Myocyte (in vitro differentiated cells): Measurements from ENCODE around the gene SOAT2. TPM values are rescaled to one million over a fixed set of nuclear protein-coding genes. Genes with fewer than 3 reads are reported as not detected.
A peak's percentile ranks its signal among the peaks of the same experiment; 100 is the strongest.
"Not testable (repeated sequence)": the region's sequence is repeated elsewhere in the genome, so short reads cannot be mapped to it uniquely, and the experiment has no call there.

ENCODE experiments used
- DNase-seq: peaks from one replicate; pipeline ENCODE4 v3.0.0-alpha.2; 2012; ENCODE audit warnings: low read depth
- total RNA-seq: library from RNA; depleted of rRNA; stranded (reverse); fragments of >200 nt; gene quantifications from 2 replicates; pipeline ENCODE4 v1.2.3, GENCODE V29; 2014

The SOAT2 gene
- total RNA-seq, 1 donor from 2014 or later: not detected

DNA sequence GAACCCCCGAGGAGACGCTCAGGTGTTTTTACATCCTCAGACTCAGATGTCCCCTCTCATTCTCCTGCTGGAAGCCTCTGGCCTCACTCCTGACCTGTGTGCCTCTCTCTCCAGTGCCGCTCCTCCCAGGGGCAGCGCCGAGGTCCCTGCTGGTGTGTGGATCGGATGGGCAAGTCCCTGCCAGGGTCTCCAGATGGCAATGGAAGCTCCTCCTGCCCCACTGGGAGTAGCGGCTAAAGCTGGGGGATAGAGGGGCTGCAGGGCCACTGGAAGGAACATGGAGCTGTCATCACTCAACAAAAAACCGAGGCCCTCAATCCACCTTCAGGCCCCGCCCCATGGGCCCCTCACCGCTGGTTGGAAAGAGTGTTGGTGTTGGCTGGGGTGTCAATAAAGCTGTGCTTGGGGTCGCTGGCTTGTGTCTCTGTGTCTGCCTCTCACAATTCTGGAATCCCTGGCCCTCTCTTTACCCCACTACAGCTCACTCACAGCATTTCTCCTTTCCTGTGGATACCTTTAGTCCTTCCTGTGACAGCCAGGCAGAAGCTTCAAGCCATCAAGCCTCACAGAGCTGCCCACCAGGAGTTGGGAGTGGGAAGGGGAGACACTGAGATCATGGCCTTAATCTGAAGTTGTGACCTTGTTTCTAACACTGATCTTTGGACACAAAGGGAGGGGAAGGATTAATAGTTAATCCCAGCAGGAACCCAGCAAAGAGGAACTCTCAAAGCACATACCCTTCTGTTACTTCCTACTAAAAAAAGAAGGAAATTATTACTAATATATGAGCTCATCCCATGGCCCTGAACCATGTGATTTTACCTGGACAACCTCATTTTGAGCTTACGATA lies 1.1 kb upstream of the SOAT2 start:
- DNase-seq: no peak

GRCh38 chr12:53103860-53104305 lies 597 bp downstream of the SOAT2 start:
- peak; percentile 66 for DNase-seq

GRCh38 chr12:53105256-53105655 lies 2.0 kb downstream of the SOAT2 start:
- no peak for DNase-seq

GRCh38 chr12:53105712-53106439 lies 2.6 kb downstream of the SOAT2 start:
- DNase-seq: no peak

GRCh38 chr12:53107122-53107521 lies 3.8 kb downstream of the SOAT2 start:
- DNase-seq: no peak

DNA sequence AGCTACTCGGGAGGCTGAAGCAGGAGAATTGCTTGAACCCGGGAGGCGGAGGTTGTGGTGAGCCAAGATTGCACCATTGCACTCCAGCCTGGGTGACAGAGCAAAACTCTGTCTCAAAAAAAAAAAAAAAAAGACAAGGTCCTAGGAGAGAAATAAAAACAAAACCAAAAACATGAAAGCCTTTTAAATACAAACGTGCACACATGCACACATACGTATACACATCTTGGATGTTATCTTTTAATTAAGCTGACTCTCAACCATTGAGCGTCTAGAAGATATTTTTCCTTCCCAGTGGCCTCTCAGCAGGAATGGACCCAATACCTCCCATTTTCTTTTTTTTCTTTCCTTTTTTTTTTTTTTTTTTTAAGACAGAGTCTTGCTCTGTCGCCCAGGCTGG lies 9.1 kb downstream of the SOAT2 start:
- DNase-seq: not testable (repeated sequence)

GRCh38 chr12:53113136-53113705 lies 9.9 kb downstream of the SOAT2 start:
- no peak for DNase-seq

GRCh38 chr12:53113951-53114350 lies 10.7 kb downstream of the SOAT2 start:
- no peak for DNase-seq

DNA sequence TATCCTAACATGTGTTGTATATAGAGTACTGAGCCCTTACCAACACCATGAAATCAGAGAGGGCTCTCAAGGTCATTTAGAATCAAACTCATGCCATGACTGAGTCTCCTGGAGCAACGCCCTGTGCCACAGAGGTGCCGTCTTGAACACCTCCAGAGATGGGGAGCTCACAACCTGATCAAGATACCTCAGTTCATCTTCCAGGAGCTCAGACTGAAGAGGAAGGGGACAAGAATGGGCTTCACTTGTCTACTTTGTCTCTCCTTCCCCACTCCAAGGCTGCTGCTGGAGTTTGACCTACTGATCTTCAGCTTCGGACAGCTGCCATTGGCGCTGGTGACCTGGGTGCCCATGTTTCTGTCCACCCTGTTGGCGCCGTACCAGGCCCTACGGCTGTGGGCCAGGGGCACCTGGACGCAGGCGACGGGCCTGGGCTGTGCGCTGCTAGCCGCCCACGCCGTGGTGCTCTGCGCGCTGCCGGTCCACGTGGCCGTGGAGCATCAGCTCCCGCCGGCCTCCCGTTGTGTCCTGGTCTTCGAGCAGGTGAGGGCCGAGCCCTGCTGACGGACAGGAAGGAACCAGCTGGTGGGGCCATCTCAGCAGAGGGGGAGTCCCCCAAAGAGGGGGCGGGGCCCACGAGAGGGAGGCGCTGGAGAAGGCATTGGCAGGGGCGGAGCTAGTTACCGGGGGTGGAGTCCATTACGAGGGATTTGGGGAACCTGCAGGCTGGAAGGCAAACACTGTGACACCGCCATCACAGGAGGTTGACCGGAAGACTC lies 12.0 kb downstream of the SOAT2 start:
- DNase-seq: peak; percentile 21

GRCh38 chr12:53115891-53116648 lies 12.8 kb downstream of the SOAT2 start:
- DNase-seq: peak; percentile 95

- DNase-seq: no peak
These were observed 15.5 kb downstream of the SOAT2 start for GRCh38 chr12:53118751-53119300.

GRCh38 chr12:53120685-53121525 lies 17.6 kb downstream of the SOAT2 start:
- DNase-seq: no peak

GRCh38 chr12:53122961-53123468 lies 19.7 kb downstream of the SOAT2 start:
- no peak for DNase-seq

GRCh38 chr12:53123578-53124351 lies 20.5 kb downstream of the SOAT2 start:
- no peak for DNase-seq

DNA sequence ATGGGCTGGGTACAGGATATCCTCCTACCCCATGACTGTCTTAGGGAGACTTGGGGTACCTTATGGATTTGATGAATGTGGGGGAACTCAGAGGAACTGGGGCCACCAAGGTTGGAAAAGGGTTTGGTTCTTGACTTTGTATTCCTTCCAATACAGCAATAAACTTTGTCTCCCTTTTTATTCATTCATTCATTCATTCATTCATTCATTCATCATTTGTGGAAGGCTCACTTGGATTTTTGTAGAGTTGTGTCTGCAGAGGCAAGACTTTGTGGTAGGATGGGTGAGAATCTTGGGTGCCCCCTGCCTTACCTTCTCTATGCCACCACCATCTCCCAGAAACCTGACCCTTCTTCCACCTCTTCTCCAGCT lies 21.1 kb downstream of the SOAT2 start:
- DNase-seq: no peak

GRCh38 chr12:53127169-53127568 lies 23.9 kb downstream of the SOAT2 start:
- DNase-seq: no peak

GRCh38 chr12:53128780-53129569 lies 25.7 kb downstream of the SOAT2 start:
- no peak for DNase-seq

- DNase-seq: no peak
These were observed 28.6 kb downstream of the SOAT2 start for GRCh38 chr12:53131844-53132243.
